Type B pancreatic cell (in vitro differentiated cells): ENCODE results near the gene TCEANC2. TPM values are rescaled to one million over a fixed set of nuclear protein-coding genes. Genes with fewer than 3 reads are reported as not detected.

Experiments used
- DNase-seq: peaks from one replicate; pipeline ENCODE4 v3.0.0; 2021; ENCODE audit warnings: mixed read lengths; ENCODE audit not compliant: unreplicated experiment; ENCODE audit errors: extremely low spot score
- H3K27ac Mint-ChIP-seq: 2 replicates; pipeline ENCODE4 v1.8.0; 2021; ENCODE audit warnings: mild to moderate bottlenecking, mixed read lengths
- H3K27me3 Mint-ChIP-seq: 2 replicates; pipeline ENCODE4 v1.8.0; 2021; ENCODE audit warnings: mixed read lengths
- H3K36me3 Mint-ChIP-seq: 2 replicates; pipeline ENCODE4 v1.8.0; 2021; ENCODE audit warnings: mixed read lengths
- H3K4me1 Mint-ChIP-seq: one replicate; pipeline ENCODE4 v1.8.0; 2021; ENCODE audit warnings: mixed read lengths; ENCODE audit not compliant: unreplicated experiment
- H3K4me3 Mint-ChIP-seq: 2 replicates; pipeline ENCODE4 v1.8.0; 2021; ENCODE audit warnings: mild to moderate bottlenecking, mixed read lengths
- H3K9me3 Mint-ChIP-seq: 2 replicates; pipeline ENCODE4 v1.8.0; 2021; ENCODE audit warnings: mixed read lengths
- total RNA-seq: library from RNA; stranded (reverse); gene quantifications from 2 replicates; pipeline ENCODE4 v1.2.1, GENCODE V29; 2021; ENCODE audit warnings: low replicate concordance
- TF ChIP-seq, protein P1 (sequence below): fragments of 200-600 bp; sonication (generic); conservative IDR thresholded peaks from 2 replicates; pipeline ENCODE4 v1.5.0; 2021; ENCODE audit warnings: antibody characterized with exemption, mild to moderate bottlenecking

The TCEANC2 gene
- total RNA-seq, 1 donor from 2014 or later = 7.6 TPM

DNA sequence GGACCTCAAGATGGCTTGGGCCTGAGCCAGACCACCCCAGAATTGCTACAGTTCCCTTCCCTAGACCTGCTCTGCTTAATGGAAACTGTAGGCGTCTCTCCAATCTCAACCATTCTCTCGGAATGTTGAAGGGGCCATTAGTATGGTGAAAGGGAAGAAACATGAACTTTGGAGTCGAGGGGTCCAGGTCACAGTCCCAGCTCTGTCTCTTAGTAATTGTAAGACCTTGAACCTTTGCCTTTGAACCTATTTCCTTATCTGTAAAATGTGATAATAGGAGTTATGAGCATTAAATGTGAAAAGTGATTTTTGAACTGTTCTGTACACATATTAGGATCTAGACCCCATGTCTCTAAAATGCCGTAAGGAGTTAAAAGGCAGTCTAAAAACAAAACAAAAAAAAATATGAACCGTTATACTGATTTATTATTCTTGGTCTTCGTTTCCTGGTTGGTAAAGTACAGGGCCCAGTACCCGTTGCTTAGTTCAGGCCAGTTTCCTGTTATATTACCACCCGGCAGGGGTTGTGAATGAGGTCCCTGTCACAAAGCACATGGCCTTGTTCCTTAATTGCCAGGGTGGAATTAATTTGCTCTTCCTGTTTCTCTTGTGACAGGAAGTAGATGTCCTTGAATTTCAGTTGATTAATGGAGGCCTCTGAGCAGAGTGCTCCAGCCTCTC lies 42.3 kb downstream of the TCEANC2 start:
- no peaks in the 10 kb centered on the region for H3K36me3 Mint-ChIP-seq
- no peak overlapping the region for H3K4me3 Mint-ChIP-seq
- no peaks in the 10 kb centered on the region for H3K9me3 Mint-ChIP-seq
- no peak for DNase-seq
- TF ChIP-seq, protein P1, sequence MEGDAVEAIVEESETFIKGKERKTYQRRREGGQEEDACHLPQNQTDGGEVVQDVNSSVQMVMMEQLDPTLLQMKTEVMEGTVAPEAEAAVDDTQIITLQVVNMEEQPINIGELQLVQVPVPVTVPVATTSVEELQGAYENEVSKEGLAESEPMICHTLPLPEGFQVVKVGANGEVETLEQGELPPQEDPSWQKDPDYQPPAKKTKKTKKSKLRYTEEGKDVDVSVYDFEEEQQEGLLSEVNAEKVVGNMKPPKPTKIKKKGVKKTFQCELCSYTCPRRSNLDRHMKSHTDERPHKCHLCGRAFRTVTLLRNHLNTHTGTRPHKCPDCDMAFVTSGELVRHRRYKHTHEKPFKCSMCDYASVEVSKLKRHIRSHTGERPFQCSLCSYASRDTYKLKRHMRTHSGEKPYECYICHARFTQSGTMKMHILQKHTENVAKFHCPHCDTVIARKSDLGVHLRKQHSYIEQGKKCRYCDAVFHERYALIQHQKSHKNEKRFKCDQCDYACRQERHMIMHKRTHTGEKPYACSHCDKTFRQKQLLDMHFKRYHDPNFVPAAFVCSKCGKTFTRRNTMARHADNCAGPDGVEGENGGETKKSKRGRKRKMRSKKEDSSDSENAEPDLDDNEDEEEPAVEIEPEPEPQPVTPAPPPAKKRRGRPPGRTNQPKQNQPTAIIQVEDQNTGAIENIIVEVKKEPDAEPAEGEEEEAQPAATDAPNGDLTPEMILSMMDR = no peak
- no peaks in the 10 kb centered on the region for H3K27me3 Mint-ChIP-seq
- no peak overlapping the region for H3K27ac Mint-ChIP-seq
- peaks cover 28% of the 10 kb centered on the region for H3K4me1 Mint-ChIP-seq

DNA sequence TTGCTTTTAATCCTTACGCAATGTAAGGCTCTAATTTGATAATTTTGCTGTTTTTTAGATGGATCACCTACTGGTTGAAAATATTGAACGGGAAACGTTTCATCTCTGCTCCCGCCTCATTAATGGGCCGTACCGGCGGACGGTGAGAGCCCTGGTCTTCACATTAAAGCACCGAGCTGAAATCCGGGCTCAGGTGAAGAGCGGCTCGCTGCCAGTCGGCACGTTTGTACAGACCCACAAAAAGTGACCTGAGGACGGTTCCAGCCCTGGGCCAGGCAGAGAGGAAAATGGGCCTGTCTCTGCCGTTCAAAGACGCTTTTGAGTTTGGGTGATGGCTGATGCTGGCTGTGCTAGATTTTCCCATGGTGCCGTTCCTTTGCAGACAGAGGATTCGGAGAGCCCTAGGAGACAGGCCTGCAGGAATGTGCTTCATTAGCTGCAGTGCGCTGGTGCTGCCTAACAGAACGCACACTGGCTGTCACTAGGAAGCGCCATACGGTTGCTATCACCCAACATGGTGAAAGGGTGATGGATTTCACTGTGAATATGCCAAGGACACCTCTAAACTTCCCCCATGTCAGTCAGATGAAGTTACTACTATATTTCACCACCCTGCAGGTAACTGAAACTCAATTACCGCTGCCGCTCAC lies 42.9 kb downstream of the TCEANC2 start:
- Mint-ChIP-seq H3K4me3 (peak overlapping the region; percentile 40), H3K9me3 (no peaks in the 10 kb centered on the region), H3K4me1 (peaks cover 28% of the 10 kb centered on the region), H3K27me3 (no peaks in the 10 kb centered on the region), H3K27ac (no peak overlapping the region), H3K36me3 (no peaks in the 10 kb centered on the region)
- TF ChIP-seq, protein P1 = no peak
- DNase-seq = no peak

DNA sequence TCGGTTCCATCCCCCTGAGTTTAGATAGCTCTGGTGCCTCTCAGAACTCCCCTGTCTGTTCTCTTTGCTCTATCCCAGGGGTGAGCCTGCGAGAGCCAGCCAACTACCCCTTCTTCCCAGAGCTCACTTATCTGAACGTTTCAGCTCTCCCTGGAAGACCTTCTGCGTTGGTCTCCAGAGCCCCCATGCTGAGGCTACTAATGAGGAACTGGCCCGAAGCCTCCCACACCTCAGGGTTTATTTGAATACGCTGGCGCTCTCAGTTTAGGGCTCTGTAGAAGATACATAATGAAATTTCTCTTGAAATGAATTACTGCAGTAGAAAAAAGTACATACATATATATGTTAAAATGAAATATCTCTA lies 43.5 kb downstream of the TCEANC2 start:
- TF ChIP-seq, protein P1 = no peak
- Mint-ChIP-seq H3K9me3 (no peaks in the 10 kb centered on the region), H3K27ac (no peak overlapping the region), H3K27me3 (no peaks in the 10 kb centered on the region), H3K4me1 (peaks cover 28% of the 10 kb centered on the region), H3K4me3 (no peak overlapping the region), H3K36me3 (no peaks in the 10 kb centered on the region)
- DNase-seq = no peak

DNA sequence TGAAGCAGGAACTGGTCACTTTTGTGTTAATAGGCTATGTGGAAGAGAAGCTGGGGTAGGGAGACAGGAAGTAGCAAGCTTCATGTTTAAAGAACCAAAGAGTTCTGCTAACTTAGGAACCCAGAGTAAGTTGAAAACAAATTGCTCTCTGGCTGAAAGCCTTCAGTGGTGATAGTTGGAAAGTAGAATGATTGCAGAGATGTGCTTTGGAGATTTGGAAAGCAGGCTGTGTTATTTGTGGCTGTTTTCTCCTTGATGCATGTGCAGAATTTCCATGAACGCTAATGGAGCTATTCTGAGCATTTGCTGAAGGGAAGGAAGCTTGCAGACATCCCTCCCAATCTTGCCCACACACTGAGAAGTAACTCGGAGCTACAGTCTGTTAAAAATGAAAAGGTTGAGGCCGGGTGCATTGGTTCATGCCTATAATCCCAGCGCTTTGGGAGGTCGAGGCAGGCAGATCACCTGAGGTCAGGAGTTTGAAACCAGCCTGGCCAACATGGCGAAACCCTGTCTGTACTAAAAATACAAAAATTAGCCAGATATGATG lies 45.7 kb downstream of the TCEANC2 start:
- no peak for DNase-seq
- H3K36me3 Mint-ChIP-seq = peaks cover 8% of the 10 kb centered on the region
- H3K27ac Mint-ChIP-seq = no peak overlapping the region
- H3K9me3 Mint-ChIP-seq = no peaks in the 10 kb centered on the region
- TF ChIP-seq, protein P1 = no peak
- no peaks in the 10 kb centered on the region for H3K27me3 Mint-ChIP-seq
- no peak overlapping the region for H3K4me3 Mint-ChIP-seq
- peaks cover 23% of the 10 kb centered on the region for H3K4me1 Mint-ChIP-seq

DNA sequence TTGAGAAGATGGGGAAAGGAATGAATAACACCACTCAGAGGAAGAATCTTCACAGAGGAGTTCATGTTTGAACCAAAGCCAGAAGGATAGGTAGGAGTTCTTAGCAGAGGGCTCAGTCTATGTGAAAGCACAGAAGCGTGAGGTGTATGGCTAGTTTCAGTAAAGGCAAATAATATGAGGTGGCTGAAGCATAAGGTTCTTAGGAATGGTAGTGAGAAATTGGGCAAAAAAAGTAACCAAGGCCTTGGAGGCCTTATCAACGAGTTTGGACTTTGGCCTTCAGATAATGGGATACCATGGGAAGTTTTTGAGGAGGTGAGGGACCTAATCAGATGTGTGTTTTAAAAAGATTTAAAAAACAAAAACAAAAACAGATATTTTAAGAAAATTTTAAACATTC lies 47.1 kb downstream of the TCEANC2 start:
- DNase-seq = no peak
- Mint-ChIP-seq H3K36me3 (peaks cover 8% of the 10 kb centered on the region), H3K9me3 (no peaks in the 10 kb centered on the region), H3K4me3 (no peak overlapping the region), H3K27ac (no peak overlapping the region), H3K4me1 (peaks cover 18% of the 10 kb centered on the region), H3K27me3 (no peaks in the 10 kb centered on the region)
- TF ChIP-seq, protein P1 = no peak
